ENCODE data around the gene SLC26A4. TPM values are rescaled to one million over a fixed set of nuclear protein-coding genes. Genes with fewer than 3 reads are reported as not detected.

SLC26A4 gene
- total and polyA plus RNA-seq, 10 of the 15 experiments (the other 5 are each of a cell fraction or from before 2014, with no cell fraction given) = 0.01 to 0.18 (median 0.08) TPM; not detected in 5

DNA sequence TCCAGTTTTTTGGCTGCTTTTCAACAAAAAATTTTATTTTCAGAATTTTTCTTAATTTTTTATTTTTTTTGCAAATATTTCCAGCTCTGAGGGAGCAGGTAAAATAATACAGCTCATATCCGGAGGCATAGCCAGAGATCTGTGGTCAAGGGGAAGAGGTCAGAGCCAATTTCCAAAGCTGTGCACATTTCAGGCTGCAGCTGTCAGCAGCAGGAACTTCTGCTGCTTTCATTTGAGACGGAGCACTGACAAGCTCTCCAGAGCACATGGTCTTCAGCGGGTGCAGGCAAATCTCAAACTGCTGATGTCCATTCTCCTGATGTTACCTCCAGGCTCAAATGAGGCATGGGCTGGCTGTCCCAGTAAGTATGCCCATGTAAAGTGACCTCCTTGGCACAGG lies 31.1 kb downstream of the SLC26A4 start (continued):
- TF ChIP-seq, protein P1, sequence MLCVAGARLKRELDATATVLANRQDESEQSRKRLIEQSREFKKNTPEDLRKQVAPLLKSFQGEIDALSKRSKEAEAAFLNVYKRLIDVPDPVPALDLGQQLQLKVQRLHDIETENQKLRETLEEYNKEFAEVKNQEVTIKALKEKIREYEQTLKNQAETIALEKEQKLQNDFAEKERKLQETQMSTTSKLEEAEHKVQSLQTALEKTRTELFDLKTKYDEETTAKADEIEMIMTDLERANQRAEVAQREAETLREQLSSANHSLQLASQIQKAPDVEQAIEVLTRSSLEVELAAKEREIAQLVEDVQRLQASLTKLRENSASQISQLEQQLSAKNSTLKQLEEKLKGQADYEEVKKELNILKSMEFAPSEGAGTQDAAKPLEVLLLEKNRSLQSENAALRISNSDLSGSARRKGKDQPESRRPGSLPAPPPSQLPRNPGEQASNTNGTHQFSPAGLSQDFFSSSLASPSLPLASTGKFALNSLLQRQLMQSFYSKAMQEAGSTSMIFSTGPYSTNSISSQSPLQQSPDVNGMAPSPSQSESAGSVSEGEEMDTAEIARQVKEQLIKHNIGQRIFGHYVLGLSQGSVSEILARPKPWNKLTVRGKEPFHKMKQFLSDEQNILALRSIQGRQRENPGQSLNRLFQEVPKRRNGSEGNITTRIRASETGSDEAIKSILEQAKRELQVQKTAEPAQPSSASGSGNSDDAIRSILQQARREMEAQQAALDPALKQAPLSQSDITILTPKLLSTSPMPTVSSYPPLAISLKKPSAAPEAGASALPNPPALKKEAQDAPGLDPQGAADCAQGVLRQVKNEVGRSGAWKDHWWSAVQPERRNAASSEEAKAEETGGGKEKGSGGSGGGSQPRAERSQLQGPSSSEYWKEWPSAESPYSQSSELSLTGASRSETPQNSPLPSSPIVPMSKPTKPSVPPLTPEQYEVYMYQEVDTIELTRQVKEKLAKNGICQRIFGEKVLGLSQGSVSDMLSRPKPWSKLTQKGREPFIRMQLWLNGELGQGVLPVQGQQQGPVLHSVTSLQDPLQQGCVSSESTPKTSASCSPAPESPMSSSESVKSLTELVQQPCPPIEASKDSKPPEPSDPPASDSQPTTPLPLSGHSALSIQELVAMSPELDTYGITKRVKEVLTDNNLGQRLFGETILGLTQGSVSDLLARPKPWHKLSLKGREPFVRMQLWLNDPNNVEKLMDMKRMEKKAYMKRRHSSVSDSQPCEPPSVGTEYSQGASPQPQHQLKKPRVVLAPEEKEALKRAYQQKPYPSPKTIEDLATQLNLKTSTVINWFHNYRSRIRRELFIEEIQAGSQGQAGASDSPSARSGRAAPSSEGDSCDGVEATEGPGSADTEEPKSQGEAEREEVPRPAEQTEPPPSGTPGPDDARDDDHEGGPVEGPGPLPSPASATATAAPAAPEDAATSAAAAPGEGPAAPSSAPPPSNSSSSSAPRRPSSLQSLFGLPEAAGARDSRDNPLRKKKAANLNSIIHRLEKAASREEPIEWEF (IDR thresholded peaks at IDR 0.05; ENCODE audit: insufficient replicate concordance, low read depth, low read length) = no peak
- TF ChIP-seq, protein P2, sequence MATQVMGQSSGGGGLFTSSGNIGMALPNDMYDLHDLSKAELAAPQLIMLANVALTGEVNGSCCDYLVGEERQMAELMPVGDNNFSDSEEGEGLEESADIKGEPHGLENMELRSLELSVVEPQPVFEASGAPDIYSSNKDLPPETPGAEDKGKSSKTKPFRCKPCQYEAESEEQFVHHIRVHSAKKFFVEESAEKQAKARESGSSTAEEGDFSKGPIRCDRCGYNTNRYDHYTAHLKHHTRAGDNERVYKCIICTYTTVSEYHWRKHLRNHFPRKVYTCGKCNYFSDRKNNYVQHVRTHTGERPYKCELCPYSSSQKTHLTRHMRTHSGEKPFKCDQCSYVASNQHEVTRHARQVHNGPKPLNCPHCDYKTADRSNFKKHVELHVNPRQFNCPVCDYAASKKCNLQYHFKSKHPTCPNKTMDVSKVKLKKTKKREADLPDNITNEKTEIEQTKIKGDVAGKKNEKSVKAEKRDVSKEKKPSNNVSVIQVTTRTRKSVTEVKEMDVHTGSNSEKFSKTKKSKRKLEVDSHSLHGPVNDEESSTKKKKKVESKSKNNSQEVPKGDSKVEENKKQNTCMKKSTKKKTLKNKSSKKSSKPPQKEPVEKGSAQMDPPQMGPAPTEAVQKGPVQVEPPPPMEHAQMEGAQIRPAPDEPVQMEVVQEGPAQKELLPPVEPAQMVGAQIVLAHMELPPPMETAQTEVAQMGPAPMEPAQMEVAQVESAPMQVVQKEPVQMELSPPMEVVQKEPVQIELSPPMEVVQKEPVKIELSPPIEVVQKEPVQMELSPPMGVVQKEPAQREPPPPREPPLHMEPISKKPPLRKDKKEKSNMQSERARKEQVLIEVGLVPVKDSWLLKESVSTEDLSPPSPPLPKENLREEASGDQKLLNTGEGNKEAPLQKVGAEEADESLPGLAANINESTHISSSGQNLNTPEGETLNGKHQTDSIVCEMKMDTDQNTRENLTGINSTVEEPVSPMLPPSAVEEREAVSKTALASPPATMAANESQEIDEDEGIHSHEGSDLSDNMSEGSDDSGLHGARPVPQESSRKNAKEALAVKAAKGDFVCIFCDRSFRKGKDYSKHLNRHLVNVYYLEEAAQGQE (IDR thresholded peaks at IDR 0.05; ENCODE audit: low read depth, low read length) = no peak
- TF ChIP-seq, protein P3, sequence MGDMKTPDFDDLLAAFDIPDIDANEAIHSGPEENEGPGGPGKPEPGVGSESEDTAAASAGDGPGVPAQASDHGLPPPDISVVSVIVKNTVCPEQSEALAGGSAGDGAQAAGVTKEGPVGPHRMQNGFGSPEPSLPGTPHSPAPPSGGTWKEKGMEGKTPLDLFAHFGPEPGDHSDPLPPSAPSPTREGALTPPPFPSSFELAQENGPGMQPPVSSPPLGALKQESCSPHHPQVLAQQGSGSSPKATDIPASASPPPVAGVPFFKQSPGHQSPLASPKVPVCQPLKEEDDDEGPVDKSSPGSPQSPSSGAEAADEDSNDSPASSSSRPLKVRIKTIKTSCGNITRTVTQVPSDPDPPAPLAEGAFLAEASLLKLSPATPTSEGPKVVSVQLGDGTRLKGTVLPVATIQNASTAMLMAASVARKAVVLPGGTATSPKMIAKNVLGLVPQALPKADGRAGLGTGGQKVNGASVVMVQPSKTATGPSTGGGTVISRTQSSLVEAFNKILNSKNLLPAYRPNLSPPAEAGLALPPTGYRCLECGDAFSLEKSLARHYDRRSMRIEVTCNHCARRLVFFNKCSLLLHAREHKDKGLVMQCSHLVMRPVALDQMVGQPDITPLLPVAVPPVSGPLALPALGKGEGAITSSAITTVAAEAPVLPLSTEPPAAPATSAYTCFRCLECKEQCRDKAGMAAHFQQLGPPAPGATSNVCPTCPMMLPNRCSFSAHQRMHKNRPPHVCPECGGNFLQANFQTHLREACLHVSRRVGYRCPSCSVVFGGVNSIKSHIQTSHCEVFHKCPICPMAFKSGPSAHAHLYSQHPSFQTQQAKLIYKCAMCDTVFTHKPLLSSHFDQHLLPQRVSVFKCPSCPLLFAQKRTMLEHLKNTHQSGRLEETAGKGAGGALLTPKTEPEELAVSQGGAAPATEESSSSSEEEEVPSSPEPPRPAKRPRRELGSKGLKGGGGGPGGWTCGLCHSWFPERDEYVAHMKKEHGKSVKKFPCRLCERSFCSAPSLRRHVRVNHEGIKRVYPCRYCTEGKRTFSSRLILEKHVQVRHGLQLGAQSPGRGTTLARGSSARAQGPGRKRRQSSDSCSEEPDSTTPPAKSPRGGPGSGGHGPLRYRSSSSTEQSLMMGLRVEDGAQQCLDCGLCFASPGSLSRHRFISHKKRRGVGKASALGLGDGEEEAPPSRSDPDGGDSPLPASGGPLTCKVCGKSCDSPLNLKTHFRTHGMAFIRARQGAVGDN (IDR thresholded peaks at IDR 0.05) = no peak
- TF ChIP-seq, protein P4, sequence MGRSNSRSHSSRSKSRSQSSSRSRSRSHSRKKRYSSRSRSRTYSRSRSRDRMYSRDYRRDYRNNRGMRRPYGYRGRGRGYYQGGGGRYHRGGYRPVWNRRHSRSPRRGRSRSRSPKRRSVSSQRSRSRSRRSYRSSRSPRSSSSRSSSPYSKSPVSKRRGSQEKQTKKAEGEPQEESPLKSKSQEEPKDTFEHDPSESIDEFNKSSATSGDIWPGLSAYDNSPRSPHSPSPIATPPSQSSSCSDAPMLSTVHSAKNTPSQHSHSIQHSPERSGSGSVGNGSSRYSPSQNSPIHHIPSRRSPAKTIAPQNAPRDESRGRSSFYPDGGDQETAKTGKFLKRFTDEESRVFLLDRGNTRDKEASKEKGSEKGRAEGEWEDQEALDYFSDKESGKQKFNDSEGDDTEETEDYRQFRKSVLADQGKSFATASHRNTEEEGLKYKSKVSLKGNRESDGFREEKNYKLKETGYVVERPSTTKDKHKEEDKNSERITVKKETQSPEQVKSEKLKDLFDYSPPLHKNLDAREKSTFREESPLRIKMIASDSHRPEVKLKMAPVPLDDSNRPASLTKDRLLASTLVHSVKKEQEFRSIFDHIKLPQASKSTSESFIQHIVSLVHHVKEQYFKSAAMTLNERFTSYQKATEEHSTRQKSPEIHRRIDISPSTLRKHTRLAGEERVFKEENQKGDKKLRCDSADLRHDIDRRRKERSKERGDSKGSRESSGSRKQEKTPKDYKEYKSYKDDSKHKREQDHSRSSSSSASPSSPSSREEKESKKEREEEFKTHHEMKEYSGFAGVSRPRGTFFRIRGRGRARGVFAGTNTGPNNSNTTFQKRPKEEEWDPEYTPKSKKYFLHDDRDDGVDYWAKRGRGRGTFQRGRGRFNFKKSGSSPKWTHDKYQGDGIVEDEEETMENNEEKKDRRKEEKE (IDR thresholded peaks at IDR 0.05) = no peak
